Fibroblast of villous mesenchyme (primary cell): Measurements from ENCODE around the gene DCHS1. TPM values are rescaled to one million over a fixed set of nuclear protein-coding genes. Genes with fewer than 3 reads are reported as not detected.

ENCODE experiments used
- DNase-seq: peaks from one replicate; pipeline ENCODE4 v3.0.0-alpha.2; 2010; ENCODE audit warnings: low read depth
- H3K4me3 ChIP-seq: 2 replicates; pipeline ENCODE4 v1.5.1; 2011; ENCODE audit warnings: low read depth, mild to moderate bottlenecking, low read length
- CTCF ChIP-seq: IDR thresholded peaks from 2 replicates; pipeline ENCODE4 v1.5.1; 2012; ENCODE audit warnings: low read depth, mild to moderate bottlenecking, low read length; ENCODE audit not compliant: insufficient read depth
- total RNA-seq: library from RNA; depleted of rRNA; stranded (reverse); fragments of >200 nt; gene quantifications from 2 replicates; pipeline ENCODE4 v1.2.3, GENCODE V29; 2012

DCHS1 gene
- total RNA-seq, 1 donor: 33.7 TPM

GRCh38 chr11:6579681-6580080 lies 75.9 kb downstream of the DCHS1 start:
- TF ChIP-seq CTCF: no peak
- no peak for DNase-seq
- H3K4me3 ChIP-seq: no peak overlapping the region

- H3K4me3 ChIP-seq: no peak overlapping the region
- DNase-seq: no peak
- TF ChIP-seq CTCF: no peak
Measured at GRCh38 chr11:6578134-6578533, 77.5 kb downstream of the DCHS1 start.

- H3K4me3 ChIP-seq: no peak overlapping the region
- TF ChIP-seq CTCF: no peak
- DNase-seq: peak; percentile 31
Measured at GRCh38 chr11:6576471-6577373, 78.9 kb downstream of the DCHS1 start.

GRCh38 chr11:6574816-6575715 lies 80.5 kb downstream of the DCHS1 start:
- H3K4me3 ChIP-seq: no peak overlapping the region
- no peak for DNase-seq
- no peak for TF ChIP-seq CTCF

GRCh38 chr11:6572215-6572614 lies 83.4 kb downstream of the DCHS1 start:
- peak; percentile 26 for DNase-seq
- no peak overlapping the region for H3K4me3 ChIP-seq
- no peak for TF ChIP-seq CTCF

GRCh38 chr11:6571434-6572008 lies 84.1 kb downstream of the DCHS1 start:
- DNase-seq: no peak
- H3K4me3 ChIP-seq: no peak overlapping the region
- no peak for TF ChIP-seq CTCF

Other genes with a start within 250 kb of the DCHS1 start
- gene APBB1, start 236.7 kb downstream of the DCHS1 start, total RNA-seq: 35.4 and 42.2 TPM in 2 replicates
- under 0.01 TPM in 1 of 2 replicates, not detected in the other for gene HPX, start 214.8 kb downstream of the DCHS1 start, total RNA-seq
- gene TRIM3, start 181.9 kb downstream of the DCHS1 start, total RNA-seq: 22.0 and 23.5 TPM in 2 replicates
- gene ARFIP2, start 174.5 kb downstream of the DCHS1 start, total RNA-seq: 61.2 and 66.9 TPM in 2 replicates
- 44.1 and 49.7 TPM in 2 replicates for gene TIMM10B, start 174.3 kb downstream of the DCHS1 start, total RNA-seq
- gene DNHD1, start 158.5 kb downstream of the DCHS1 start, total RNA-seq: 6.1 and 7.3 TPM in 2 replicates
- 8.7 and 13.4 TPM in 2 replicates for gene RRP8, start 52.2 kb downstream of the DCHS1 start, total RNA-seq
- 298 and 323 TPM in 2 replicates for gene ILK, start 52.0 kb downstream of the DCHS1 start, total RNA-seq
- 28.0 and 28.9 TPM in 2 replicates for gene TAF10, start 43.6 kb downstream of the DCHS1 start, total RNA-seq
- gene TPP1, start 36.4 kb downstream of the DCHS1 start, total RNA-seq: 98.4 and 110 TPM in 2 replicates
- gene MRPL17, start 27.5 kb upstream of the DCHS1 start, total RNA-seq: 58.6 and 70.0 TPM in 2 replicates
- under 0.01 and 0.32 TPM in 2 replicates for gene OR2AG2, start 116.2 kb upstream of the DCHS1 start, total RNA-seq
- gene OR2AG1, start 127.2 kb upstream of the DCHS1 start, total RNA-seq: not detected in 2 replicates
- gene OR6A2, start 143.9 kb upstream of the DCHS1 start, total RNA-seq: 0.32 and 0.43 TPM in 2 replicates
- gene OR10A5, start 189.9 kb upstream of the DCHS1 start, total RNA-seq: not detected in 2 replicates
- gene OR10A2, start 207.2 kb upstream of the DCHS1 start, total RNA-seq: not detected in 2 replicates
- not detected in 2 replicates for gene OR10A4, start 220.8 kb upstream of the DCHS1 start, total RNA-seq
- gene OR2D2, start 236.7 kb upstream of the DCHS1 start, total RNA-seq: 0.64 and 0.86 TPM in 2 replicates